Tongue (tissue), 2 donors: ENCODE data around the gene SNAPC4. TPM values are rescaled to one million over a fixed set of nuclear protein-coding genes. Genes with fewer than 3 reads are reported as not detected.
"Not testable (repeated sequence)": the region's sequence is repeated elsewhere in the genome, so short reads cannot be mapped to it uniquely, and the experiment has no call there.

Source experiments
- DNase-seq: peaks from one replicate; pipeline ENCODE4 v3.0.0-alpha.2; 2015
- total RNA-seq: library from RNA; depleted of rRNA; stranded (reverse); fragments of >200 nt; gene quantifications from one replicate; pipeline ENCODE4 v1.2.3, GENCODE V29; 2014

SNAPC4 gene
- total RNA-seq, 1 donor from 2014 or later = 11.5 TPM

DNA sequence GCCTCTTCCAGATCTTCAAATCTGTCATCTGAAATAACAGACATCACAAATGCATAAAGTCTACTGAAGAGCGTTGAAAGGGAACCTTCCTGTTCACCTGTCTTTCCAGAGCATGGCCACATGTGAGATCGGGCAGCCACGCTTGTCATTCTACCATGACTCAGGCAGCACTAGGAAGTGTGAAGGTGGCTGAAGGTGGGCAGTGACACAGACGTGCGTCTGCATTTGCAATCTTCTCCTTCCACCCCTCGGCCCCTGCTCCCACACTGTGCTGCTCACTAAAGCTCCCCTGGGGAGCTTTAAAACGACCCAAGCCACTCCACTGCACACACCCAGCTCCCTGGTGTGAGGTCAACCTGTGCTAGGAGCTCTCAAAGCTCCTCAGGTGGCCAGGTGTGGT is 7.9 kb upstream of the SNAPC4 start:
- DNase-seq = no peak

DNA sequence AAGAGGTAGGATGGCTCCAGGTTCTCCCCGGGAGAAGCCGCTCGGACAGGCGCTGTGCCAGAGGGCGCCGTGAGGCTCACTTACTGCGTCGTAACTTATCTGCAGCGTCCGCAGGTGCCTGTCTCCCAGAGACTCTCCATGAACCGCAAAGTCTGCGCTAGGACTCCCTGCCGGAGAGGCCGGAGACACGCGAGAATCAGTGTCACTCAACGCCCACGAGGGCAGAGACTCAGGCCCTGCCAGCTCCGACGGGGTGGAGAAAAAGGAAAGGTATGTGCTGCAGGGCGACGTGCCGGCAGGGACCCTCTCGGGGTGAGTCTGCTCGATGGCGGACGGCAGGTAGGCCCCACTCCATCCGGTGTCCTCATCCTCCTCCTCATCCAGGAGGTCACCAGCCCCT is 7.1 kb upstream of the SNAPC4 start:
- DNase-seq = not testable (repeated sequence)

- DNase-seq = not testable (repeated sequence)
Observed at GRCh38 chr9:136405904-136406303, 5.9 kb upstream of the SNAPC4 start.

DNA sequence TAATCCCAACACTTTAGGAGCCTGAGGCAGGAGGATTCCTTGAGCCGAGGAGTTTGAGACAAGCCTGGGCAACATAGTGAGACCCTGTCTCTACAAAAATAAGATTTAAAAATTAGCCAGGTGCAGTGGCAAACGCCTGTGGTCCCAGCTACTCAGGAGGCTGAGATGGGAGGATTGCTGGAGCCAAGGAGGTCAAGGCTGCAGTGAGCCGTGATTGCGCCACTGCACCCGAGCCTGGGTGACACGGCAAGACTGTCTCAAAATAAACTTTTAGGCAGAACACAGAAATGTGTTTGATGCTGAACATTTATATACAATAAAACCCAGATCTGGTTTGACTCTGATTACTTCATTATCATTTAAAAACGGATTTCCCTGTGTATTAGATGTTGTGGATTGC is 5.5 kb upstream of the SNAPC4 start:
- no peak for DNase-seq

- no peak for DNase-seq
Observed at GRCh38 chr9:136404801-136405136, 4.8 kb upstream of the SNAPC4 start.

DNA sequence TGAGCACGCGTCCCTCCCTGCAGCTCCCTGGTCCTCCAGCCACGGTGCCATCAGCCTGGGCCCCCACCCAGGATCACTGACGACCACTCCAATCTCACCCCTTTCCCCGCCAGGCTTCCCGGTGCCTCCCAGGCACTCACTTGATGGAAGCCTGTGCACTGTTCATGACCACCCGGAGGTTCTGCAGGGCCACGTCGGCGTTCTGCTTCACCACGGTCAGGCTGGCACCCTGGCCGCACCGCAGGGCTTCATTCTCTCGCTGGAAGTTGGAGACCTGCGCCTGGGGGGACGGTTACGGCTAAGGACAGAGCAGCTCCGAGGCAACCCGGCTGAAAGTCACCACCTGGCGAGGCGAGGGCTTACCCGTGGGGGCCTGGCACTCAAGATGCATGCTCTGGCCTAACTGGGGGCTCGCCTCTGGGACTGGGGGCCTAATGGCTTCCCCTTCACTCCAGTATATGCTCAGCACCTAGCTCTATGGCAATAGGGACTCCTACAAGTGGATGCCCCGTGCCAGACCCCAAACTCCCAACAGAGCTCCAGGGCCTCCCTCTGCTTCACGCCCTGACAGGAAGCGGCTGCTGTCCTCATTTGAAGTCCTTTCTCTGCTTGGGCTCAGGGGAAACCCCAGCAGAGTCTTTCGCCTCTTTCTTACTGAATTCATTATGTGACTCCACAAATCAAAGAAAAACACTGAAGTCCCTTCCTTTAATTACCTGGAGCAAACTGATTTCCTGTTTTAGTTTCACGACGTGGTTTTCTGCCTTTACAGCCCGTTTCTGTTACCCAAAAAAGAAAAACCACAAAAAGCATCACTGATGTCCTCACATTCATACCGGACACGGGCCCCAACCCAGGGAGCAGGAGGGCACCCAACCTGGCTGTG is 4.2 kb upstream of the SNAPC4 start:
- no peak for DNase-seq

DNA sequence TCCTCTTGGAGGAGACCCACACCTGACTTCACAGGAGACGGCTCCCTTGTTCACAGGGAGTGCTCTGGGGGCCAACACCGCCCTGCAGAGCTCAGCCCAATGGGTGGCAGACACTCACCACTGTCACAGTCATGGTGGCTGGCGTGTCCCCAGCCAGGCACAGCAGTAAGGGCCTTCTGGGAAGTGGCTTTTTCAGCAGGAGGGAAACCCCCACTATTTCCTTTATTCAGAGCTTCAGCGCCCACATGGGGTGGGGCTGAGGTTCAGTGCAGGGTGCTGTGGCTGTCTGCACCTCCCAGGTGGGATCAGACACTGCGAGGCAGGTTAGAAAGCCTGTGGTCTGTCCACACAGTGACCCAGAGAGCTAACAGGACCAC is 3.6 kb upstream of the SNAPC4 start:
- no peak for DNase-seq

DNA sequence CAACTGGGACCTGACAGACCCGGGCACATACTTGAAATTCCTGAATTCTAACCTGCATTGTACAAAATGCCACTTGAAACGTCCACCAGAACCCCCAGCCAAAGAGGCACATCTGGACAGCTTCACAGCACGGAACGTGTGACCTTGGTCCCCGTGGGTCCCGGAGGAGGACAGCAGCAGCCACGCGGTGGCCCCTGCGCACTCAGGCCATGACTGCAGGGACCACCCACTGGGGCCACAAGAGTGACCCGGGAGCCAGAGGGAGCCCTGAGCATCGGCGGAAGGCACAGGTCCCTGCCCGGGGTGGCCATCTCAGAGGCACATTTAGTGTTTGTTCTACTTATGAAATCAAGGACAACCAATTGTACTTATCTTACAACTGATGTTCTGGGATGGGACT is 2.1 kb upstream of the SNAPC4 start:
- DNase-seq = no peak

DNA sequence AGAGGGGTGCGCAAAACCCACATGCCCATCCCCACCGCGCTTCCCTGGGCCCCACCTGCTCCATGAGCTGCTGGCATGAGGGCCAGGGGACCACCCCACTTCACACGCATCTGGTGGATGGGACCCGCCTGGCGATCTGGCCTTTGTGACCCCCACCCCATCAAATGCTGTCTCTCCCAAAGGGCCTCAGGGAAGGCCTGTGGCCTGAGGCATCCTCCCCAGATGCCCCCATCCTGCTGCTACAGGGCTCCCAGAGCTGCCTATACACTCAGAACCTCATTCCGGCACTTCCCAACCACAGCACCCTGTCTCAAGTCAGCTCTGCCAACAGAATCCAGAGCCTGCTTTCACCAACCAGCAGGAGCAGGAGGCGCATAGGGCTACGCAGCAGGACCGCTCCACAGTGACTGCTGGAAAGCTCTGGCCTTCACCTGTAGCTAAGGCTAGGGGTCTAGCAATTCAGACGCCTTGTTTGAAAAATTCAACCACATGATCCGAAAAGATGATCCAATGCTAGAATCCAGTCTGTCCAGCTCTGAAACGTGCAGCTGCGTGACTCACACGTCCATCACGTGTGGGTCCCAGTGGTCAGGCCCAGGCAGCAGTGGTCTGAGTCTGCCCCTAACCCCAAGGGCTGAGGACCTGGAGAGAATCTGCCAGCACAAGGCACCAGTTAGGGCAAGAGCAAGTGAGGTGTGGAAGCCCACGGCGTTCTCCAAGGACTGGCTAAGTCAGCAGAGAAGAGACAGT is 1.4 kb upstream of the SNAPC4 start:
- no peak for DNase-seq

GRCh38 chr9:136399176-136400037 is 563 bp downstream of the SNAPC4 start:
- DNase-seq = no peak

- no peak for DNase-seq
Observed at GRCh38 chr9:136398286-136398685, 1.7 kb downstream of the SNAPC4 start.

GRCh38 chr9:136397643-136398042 is 2.3 kb downstream of the SNAPC4 start:
- DNase-seq = no peak

DNA sequence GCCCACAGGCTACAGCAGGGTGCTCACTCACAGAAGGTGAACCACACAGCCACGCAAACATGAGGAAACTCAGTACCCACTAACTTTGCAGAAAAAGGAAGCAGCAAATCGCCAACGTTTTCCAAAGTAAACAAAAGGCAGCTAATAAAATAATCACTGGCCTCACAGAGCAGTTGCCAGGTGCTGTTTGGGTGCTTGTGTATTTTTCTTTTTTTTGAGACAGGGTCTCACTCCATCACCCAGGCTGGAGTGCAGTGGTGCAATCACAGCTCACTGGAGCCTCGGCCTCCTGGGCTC is 3.8 kb downstream of the SNAPC4 start:
- no peak for DNase-seq

DNA sequence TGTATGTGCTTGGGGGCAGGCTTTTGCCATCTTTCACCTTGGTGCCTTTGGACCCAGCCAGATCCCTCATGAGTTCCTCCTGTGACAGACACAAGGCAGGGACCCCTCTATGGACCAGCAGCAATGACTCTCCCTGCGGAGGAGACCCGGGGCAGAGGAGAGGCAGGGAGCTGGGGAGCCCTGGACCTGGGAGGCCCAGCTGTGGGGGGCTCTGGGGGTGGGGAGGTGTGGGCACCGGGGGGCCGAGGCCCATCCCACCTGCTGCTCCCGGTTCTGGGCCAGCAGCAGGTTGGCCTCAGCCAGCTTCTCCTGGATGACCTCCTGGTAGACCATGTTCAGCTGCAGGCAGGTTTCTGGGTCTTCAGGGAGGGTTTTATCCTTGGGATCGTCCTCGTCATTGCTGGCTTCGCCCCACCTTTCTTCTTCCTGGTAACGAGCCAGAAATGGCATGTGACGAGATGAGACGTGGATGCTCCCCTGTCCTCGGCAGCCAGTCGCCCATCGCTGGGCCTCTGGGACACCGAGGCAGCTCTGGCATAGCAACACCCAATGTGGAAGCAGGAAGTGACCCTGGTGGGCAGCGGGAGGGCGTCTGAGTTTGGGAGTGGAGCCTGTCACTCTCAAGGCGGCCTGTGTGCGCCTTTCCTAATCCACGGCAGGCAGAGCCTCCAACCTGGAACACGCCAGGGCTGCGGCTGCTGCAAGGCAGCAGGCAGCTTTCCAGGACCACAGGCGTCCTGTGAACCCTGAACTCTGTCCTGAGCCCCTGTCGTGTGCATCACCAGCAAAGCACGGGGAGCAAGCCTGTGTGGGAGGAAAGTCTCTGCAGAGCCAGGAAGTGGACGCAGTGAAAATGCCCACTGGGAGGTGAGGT is 4.4 kb downstream of the SNAPC4 start:
- no peak for DNase-seq

DNA sequence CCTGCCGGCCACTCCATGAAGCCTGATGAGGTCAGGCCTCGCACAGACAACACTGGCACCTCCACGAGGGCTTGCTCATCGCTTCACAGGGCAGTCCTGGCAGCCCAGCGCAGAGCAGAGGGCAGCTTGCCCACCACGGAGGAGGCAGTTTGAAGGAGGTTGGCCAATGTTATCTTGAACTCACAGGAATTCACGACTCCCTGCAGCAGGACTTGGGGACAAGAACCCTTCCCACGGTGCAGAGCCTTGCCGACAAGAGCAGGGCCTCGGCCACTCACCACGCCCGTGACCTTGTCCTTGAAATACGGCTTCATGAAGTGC is 5.0 kb downstream of the SNAPC4 start:
- no peak for DNase-seq

GRCh38 chr9:136394312-136395019 is 5.5 kb downstream of the SNAPC4 start:
- no peak for DNase-seq

- no peak for DNase-seq
Observed at GRCh38 chr9:136393531-136393930, 6.4 kb downstream of the SNAPC4 start.

GRCh38 chr9:136392538-136393449 is 7.2 kb downstream of the SNAPC4 start:
- DNase-seq = no peak

- no peak for DNase-seq
Observed at GRCh38 chr9:136391737-136392537, 8.0 kb downstream of the SNAPC4 start.

DNA sequence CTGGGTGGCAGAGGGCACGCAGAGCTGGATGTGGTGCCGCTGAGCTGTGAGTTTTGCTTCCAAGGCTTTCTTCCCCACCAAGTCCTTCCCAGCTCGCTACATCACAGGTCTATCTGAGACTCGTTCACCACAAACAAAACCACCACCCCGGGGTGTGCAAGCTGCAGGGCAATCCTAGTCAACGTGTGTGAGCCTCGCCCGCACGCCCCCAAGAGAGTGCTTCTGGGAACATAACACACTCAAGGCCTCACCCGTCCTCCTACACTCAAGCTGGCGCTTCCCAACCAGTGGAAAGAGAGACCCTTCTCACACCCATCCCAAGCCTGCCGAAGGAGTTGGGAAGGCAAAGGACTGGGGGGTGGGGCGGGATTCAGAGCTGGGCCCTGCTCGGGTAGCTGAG is 10.6 kb downstream of the SNAPC4 start:
- DNase-seq = no peak
